K562 (cell line): ENCODE measurements around the gene CCT4.

Source experiments
- PHF8 ChIP-seq: fragments of 200-600 bp; sonication (generic); IDR thresholded peaks from 2 replicates; pipeline ENCODE4 v1.6.1; 2012; ENCODE audit warnings: mixed run types, mild to moderate bottlenecking, inconsistent platforms, low read length, moderate library complexity, borderline replicate concordance
- POLR2A ChIP-seq: fragments of 450-650 bp; conservative IDR thresholded peaks from 2 replicates; pipeline ENCODE4 v1.6.1; 2016
- TBL1XR1 ChIP-seq, 2 experiments: IDR thresholded peaks; 2 replicates each; pipeline ENCODE4 v1.6.1; 2012; ENCODE audit warnings: improper control_type of control experiment in 2 of 2, low read length in 2 of 2, mild to moderate bottlenecking in 1 of 2

DNA sequence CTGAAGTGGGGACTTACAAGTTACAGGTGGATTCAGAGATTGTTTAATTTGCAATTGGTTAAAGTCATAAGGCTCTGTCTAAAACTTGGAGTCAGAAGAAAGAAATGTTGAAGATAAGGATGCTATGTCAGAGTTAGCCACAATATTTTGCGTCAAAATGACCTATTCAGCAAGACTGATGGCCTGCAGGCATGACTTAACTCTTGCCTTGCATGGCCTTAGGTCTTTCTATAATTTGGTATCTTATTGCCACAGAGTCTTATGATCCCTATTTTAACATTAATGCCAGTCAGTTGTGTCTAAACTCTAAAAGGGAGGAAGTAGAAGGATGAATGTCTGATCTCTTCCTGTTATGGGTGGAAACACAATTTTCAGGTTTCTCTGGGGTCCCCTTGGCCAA, 11.8 kb upstream of the CCT4 start:
- no peak for TF ChIP-seq POLR2A
- no peak for TF ChIP-seq PHF8
- no peak for TF ChIP-seq TBL1XR1 (IDR thresholded peaks at IDR 0.05; ENCODE audit: low read length in 2 of 2)
